Breast epithelium (tissue), 3 donors: Measurements from ENCODE around the gene LITAF.

Experiments
- CTCF ChIP-seq, 3 donors: fragments of 450-650 bp; IDR thresholded peaks; one replicate each; pipeline ENCODE4 v1.5.1; 2016 to 2017; ENCODE audit warnings: antibody characterized with exemption in 3 of 3, mild to moderate bottlenecking in 3 of 3, moderate library complexity in 3 of 3
- POLR2A ChIP-seq: fragments of 450-650 bp; IDR thresholded peaks from one replicate; pipeline ENCODE4 v1.6.1; 2016; ENCODE audit warnings: antibody characterized with exemption, mild to moderate bottlenecking, moderate library complexity
- POLR2AphosphoS5 ChIP-seq, 3 donors: sonication (generic); formaldehyde crosslinking; IDR thresholded peaks; one replicate each; pipeline ENCODE4 v1.6.1; 2017; ENCODE audit warnings: antibody characterized with exemption in 3 of 3

DNA sequence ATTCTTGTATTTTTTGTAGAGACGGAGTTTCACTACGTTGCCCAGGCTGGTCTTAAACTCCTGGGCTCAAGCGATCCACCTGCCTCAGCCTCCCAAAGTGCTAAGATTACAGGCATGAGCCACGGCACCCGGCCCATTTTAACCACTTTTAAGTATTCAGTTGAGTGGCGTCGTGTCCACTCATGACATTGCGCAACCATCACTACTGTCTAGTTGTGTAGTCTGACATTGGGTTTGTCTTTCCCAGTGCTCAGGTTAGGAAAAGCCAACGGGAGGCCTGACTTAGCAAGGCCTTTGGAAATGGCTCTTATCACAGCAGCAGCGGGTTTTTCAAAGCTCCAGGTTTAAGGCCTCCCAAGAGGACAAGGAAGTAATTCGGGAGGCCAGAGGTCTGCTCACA, 58.7 kb downstream of the LITAF start:
- TF ChIP-seq CTCF (IDR thresholded peaks at IDR 0.05) (no peak), POLR2A (no peak), POLR2AphosphoS5 (IDR thresholded peaks at IDR 0.05) (no peak)
